ENCODE measurements around the gene SNTA1.
"Not testable (repeated sequence)": the region's sequence is repeated elsewhere in the genome, so short reads cannot be mapped to it uniquely, and the experiment has no call there.

The SNTA1 gene

GRCh38 chr20:33470457-33470856 is 26.9 kb upstream of the SNTA1 start:
- no peaks in the 10 kb centered on the region for H3K9me3 ChIP-seq (ENCODE audit: insufficient read depth, low read length)
- no peaks in the 10 kb centered on the region for H4K20me1 ChIP-seq (ENCODE audit: insufficient read depth, low read length)
- H2AFZ ChIP-seq (ENCODE audit: low read depth, low read length), result no peak overlapping the region
- H3K27me3 ChIP-seq (ENCODE audit: low read depth, low read length), result peaks cover 18% of the 10 kb centered on the region
- H3K27ac ChIP-seq (ENCODE audit: low read length), result no peak overlapping the region
- no peak overlapping the region for H3K4me3 ChIP-seq (ENCODE audit: low read length)
- no peak overlapping the region for H3K4me2 ChIP-seq (ENCODE audit: low read length)
- TF ChIP-seq, protein P1, sequence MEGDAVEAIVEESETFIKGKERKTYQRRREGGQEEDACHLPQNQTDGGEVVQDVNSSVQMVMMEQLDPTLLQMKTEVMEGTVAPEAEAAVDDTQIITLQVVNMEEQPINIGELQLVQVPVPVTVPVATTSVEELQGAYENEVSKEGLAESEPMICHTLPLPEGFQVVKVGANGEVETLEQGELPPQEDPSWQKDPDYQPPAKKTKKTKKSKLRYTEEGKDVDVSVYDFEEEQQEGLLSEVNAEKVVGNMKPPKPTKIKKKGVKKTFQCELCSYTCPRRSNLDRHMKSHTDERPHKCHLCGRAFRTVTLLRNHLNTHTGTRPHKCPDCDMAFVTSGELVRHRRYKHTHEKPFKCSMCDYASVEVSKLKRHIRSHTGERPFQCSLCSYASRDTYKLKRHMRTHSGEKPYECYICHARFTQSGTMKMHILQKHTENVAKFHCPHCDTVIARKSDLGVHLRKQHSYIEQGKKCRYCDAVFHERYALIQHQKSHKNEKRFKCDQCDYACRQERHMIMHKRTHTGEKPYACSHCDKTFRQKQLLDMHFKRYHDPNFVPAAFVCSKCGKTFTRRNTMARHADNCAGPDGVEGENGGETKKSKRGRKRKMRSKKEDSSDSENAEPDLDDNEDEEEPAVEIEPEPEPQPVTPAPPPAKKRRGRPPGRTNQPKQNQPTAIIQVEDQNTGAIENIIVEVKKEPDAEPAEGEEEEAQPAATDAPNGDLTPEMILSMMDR (IDR thresholded peaks at IDR 0.05; ENCODE audit: low read depth, low read length), result no peak
- H3K36me3 ChIP-seq (replicated peaks; ENCODE audit: low read depth, low read length), result no peaks in the 10 kb centered on the region
- H3K4me1 ChIP-seq (ENCODE audit: low read length), result peaks cover 14% of the 10 kb centered on the region; the same call in 1 of the 2 replicates
- H3K9ac ChIP-seq (ENCODE audit: low read length), result no peak overlapping the region
- H3K79me2 ChIP-seq (ENCODE audit: low read length), result no peaks in the 10 kb centered on the region

DNA sequence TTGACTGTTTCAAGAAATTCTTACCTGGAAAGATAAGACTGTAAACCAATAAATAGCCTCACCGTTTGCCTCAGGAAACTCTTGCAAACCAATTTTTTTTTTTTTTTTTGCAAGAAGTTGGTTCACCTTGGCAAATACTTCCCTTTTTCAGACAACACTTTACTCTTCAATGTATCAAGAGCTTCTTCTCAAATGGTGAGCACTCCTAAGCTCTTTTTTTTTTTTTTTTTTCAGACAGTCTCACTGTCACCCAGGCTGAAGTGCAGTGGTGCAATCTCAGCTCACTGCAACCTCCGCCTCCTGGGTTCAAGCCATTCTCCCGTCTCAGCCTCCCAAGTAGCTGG is 22.7 kb upstream of the SNTA1 start:
- no peak overlapping the region for H3K4me2 ChIP-seq (ENCODE audit: low read length)
- peaks cover 9% of the 10 kb centered on the region; the same call in 1 of the 2 replicates for H3K4me1 ChIP-seq (ENCODE audit: low read length)

DNA sequence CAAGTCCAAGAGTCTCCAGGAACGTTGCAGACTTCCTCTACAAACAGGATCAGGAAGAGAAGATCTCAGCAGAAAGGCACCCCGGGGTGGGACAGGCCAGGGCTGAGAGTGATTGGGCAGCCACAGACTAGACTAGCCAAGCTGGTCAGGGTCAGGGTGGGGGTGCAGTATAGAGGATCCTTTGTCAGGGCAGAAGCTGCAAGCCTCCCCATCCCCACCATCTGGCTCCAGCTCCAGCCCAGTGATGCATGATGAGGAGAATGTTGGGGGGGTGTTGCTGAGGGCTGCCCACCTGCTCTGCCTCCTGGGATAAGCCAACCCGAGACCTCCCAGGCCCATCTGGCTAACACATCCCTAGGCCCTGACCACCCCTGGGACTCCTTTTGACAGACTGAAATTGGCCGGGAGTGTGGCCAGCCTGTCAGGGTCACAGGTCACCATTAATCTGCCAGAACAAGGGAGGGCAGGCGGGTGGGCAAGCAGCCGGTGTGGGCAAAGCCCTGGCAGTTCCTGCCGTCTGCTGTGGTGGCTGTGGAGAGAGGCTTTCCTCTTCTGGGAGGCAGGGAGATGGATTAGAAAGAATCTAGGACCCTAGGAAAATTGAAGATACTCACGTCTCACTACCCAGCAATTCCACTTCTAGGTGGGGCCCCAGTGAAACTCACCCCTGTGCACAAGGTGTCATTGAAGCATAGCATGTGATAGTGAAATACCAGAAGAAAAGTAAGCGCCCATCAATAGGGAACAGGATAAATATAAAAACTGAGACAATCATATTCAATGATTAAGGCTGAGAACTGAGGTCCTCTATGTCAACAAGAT is 22.1 kb upstream of the SNTA1 start:
- peaks cover 13% of the 10 kb centered on the region for H3K4me1 ChIP-seq (ENCODE audit: low read length)
- H3K27me3 ChIP-seq (ENCODE audit: low read depth, low read length), result no peaks in the 10 kb centered on the region
- H3K36me3 ChIP-seq (replicated peaks; ENCODE audit: low read depth, low read length), result no peaks in the 10 kb centered on the region
- H3K9me3 ChIP-seq (ENCODE audit: insufficient read depth, low read length), result no peaks in the 10 kb centered on the region
- H3K9ac ChIP-seq (ENCODE audit: low read length), result no peak overlapping the region
- H3K27ac ChIP-seq (ENCODE audit: low read length), result no peak overlapping the region
- no peak for TF ChIP-seq EZH2phosphoT487 (IDR thresholded peaks at IDR 0.05; ENCODE audit: low read depth)
- TF ChIP-seq, protein P1 (IDR thresholded peaks at IDR 0.05; ENCODE audit: low read depth, low read length), result no peak
- H3K79me2 ChIP-seq (ENCODE audit: low read length), result no peaks in the 10 kb centered on the region
- no peak overlapping the region for H3K4me2 ChIP-seq (ENCODE audit: low read length)
- H4K20me1 ChIP-seq (ENCODE audit: insufficient read depth, low read length), result no peaks in the 10 kb centered on the region
- H3K4me3 ChIP-seq (ENCODE audit: low read length), result no peak overlapping the region
- H2AFZ ChIP-seq (ENCODE audit: low read depth, low read length), result no peak overlapping the region

More for the DNA sequence above, 22.7 kb upstream of the SNTA1 start:
- Histone ChIP-seq H3K79me2 (ENCODE audit: low read length) (no peaks in the 10 kb centered on the region), H3K9me3 (ENCODE audit: insufficient read depth, low read length) (no peaks in the 10 kb centered on the region), H4K20me1 (ENCODE audit: insufficient read depth, low read length) (no peaks in the 10 kb centered on the region), H3K4me3 (ENCODE audit: low read length) (no peak overlapping the region), H3K9ac (ENCODE audit: low read length) (no peak overlapping the region), H2AFZ (ENCODE audit: low read depth, low read length) (no peak overlapping the region), H3K36me3 (replicated peaks; ENCODE audit: low read depth, low read length) (no peaks in the 10 kb centered on the region), H3K27ac (ENCODE audit: low read length) (no peak overlapping the region), H3K27me3 (ENCODE audit: low read depth, low read length) (no peaks in the 10 kb centered on the region)
- TF ChIP-seq EZH2phosphoT487 (IDR thresholded peaks at IDR 0.05; ENCODE audit: low read depth), result no peak

DNA sequence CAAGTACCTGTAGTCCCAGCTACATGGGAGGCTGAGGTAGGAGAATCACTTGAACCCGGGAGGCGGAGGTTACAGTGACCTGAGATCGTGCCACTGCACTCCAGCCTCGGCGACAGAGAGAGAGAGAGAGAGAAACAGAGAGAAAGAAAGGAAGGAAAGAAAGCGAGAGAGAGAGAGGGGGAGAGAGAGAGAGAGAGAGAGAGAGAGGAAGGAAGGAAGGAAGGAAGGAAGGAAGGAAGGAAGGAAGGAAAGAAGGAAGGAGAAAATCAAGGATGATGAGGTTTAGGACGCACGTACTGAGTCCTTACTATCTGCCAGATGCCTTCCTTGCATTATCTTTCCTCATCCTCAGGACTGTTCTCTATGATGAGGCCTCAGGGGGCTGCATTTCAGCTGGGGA is 21.2 kb upstream of the SNTA1 start:
- not testable (repeated sequence) for H3K4me3 ChIP-seq (ENCODE audit: low read length); H2AFZ ChIP-seq (ENCODE audit: low read depth, low read length); H3K79me2 ChIP-seq (ENCODE audit: low read length); H3K36me3 ChIP-seq (replicated peaks; ENCODE audit: low read depth, low read length); H3K9me3 ChIP-seq (ENCODE audit: insufficient read depth, low read length); H4K20me1 ChIP-seq (ENCODE audit: insufficient read depth, low read length); H3K27me3 ChIP-seq (ENCODE audit: low read depth, low read length); H3K9ac ChIP-seq (ENCODE audit: low read length); H3K27ac ChIP-seq (ENCODE audit: low read length); H3K4me2 ChIP-seq (ENCODE audit: low read length)
- H3K4me1 ChIP-seq (ENCODE audit: low read length), result peaks cover 15% of the 10 kb centered on the region

- no peak overlapping the region for H2AFZ ChIP-seq (ENCODE audit: low read depth, low read length)
- no peak overlapping the region for H3K4me2 ChIP-seq (ENCODE audit: low read length)
- TF ChIP-seq EZH2phosphoT487 (IDR thresholded peaks at IDR 0.05; ENCODE audit: low read depth), result no peak
- TF ChIP-seq, protein P1 (IDR thresholded peaks at IDR 0.05; ENCODE audit: low read depth, low read length), result no peak
- no peaks in the 10 kb centered on the region for H3K27me3 ChIP-seq (ENCODE audit: low read depth, low read length)
- H4K20me1 ChIP-seq (ENCODE audit: insufficient read depth, low read length), result no peaks in the 10 kb centered on the region
- no peaks in the 10 kb centered on the region for H3K9me3 ChIP-seq (ENCODE audit: insufficient read depth, low read length)
- H3K27ac ChIP-seq (ENCODE audit: low read length), result no peak overlapping the region
- H3K9ac ChIP-seq (ENCODE audit: low read length), result no peak overlapping the region
- H3K4me3 ChIP-seq (ENCODE audit: low read length), result no peak overlapping the region
- H3K4me1 ChIP-seq (ENCODE audit: low read length), result peaks cover 15% of the 10 kb centered on the region
- no peaks in the 10 kb centered on the region for H3K36me3 ChIP-seq (replicated peaks; ENCODE audit: low read depth, low read length)
- no peaks in the 10 kb centered on the region for H3K79me2 ChIP-seq (ENCODE audit: low read length)
These were observed 20.0 kb upstream of the SNTA1 start for GRCh38 chr20:33463332-33464101.
